Tibial nerve (tissue), 4 donors: ENCODE results near the gene JARID2.

Source experiments
- EP300 ChIP-seq, 2 donors: sonication (generic); formaldehyde crosslinking; IDR thresholded peaks; one replicate each; pipeline ENCODE4 v1.6.1; 2017; ENCODE audit warnings: antibody characterized with exemption in 2 of 2, mild to moderate bottlenecking in 1 of 2
- POLR2A ChIP-seq, 2 donors: fragments of 450-650 bp; IDR thresholded peaks; one replicate each; pipeline ENCODE4 v1.6.1; 2017; ENCODE audit warnings: antibody characterized with exemption in 2 of 2, mild to moderate bottlenecking in 2 of 2, moderate library complexity in 2 of 2
- TF ChIP-seq, protein P1 (sequence below), 5 experiments: fragments of 200-600 bp in 3 of 5; fragments of 450-650 bp in 2 of 5; sonication (generic) in 3 of 5; IDR thresholded peaks; one replicate each; pipeline ENCODE4 v1.5.1; 2016 to 2019; ENCODE audit warnings: antibody characterized with exemption in 5 of 5, mild to moderate bottlenecking in 3 of 5, moderate library complexity in 2 of 5

DNA sequence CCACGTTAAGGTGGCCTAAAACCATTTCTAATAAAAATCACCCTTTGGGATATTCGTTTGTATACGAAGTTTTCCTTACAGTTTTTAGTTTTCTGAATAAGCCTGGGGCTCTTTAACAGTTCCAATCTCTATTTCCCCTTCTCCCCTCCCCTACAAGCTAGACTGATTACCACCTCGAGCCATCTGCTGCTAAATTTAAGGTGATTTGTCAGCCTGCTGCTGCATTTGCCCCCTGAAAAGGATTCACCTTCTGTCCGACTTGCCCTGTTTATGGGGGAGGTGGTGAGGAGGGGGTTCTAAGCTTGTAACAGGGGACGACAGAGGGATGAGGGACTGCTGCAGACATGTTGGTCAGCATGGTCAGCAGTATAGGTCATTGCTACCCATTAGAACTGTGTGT, 146.3 kb downstream of the JARID2 start:
- no peak for TF ChIP-seq POLR2A (IDR thresholded peaks at IDR 0.05)
- TF ChIP-seq, protein P1, sequence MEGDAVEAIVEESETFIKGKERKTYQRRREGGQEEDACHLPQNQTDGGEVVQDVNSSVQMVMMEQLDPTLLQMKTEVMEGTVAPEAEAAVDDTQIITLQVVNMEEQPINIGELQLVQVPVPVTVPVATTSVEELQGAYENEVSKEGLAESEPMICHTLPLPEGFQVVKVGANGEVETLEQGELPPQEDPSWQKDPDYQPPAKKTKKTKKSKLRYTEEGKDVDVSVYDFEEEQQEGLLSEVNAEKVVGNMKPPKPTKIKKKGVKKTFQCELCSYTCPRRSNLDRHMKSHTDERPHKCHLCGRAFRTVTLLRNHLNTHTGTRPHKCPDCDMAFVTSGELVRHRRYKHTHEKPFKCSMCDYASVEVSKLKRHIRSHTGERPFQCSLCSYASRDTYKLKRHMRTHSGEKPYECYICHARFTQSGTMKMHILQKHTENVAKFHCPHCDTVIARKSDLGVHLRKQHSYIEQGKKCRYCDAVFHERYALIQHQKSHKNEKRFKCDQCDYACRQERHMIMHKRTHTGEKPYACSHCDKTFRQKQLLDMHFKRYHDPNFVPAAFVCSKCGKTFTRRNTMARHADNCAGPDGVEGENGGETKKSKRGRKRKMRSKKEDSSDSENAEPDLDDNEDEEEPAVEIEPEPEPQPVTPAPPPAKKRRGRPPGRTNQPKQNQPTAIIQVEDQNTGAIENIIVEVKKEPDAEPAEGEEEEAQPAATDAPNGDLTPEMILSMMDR (IDR thresholded peaks at IDR 0.05), result no peak
- no peak for TF ChIP-seq EP300 (IDR thresholded peaks at IDR 0.05)
